Fibroblast of mammary gland (primary cell): ENCODE measurements around the gene DSG4.

Source experiments
- DNase-seq: peaks from one replicate; pipeline ENCODE4 v3.0.0-alpha.2; 2010; ENCODE audit warnings: low read depth
- H3K4me3 ChIP-seq: 2 replicates; pipeline ENCODE4 v1.5.1; 2011; ENCODE audit warnings: low read depth, mild to moderate bottlenecking, low read length, moderate library complexity; ENCODE audit not compliant: control insufficient read depth
- CTCF ChIP-seq: conservative IDR thresholded peaks from 2 replicates; pipeline ENCODE4 v1.5.1; 2011; ENCODE audit warnings: low read depth, low read length, inconsistent platforms; ENCODE audit not compliant: control insufficient read depth, insufficient read depth

Gene DSG4

DNA sequence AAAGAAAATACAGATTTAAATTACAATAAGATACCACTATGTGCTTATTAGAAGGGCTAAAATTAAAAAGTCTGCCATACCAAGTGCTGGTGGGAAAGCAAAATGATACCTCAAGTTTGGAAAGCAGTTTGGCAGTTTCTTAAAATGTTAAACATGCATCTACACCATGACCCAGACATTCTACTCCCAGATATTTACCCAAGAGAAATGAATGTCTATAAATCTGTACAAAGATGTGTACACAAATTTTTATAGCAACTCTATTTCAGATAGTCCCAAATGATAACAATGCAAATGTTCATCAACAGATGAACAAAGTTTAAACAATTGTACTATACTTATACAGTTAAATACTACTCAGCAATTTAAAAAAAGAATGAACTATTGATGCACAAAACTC lies 7.1 kb upstream of the DSG4 start:
- H3K4me3 ChIP-seq, result no peak overlapping the region
- no peak for TF ChIP-seq CTCF
- DNase-seq, result no peak

- H3K4me3 ChIP-seq, result no peak overlapping the region
- no peak for DNase-seq
- no peak for TF ChIP-seq CTCF
These were observed 4.6 kb upstream of the DSG4 start for GRCh38 chr18:31371989-31372388.

DNA sequence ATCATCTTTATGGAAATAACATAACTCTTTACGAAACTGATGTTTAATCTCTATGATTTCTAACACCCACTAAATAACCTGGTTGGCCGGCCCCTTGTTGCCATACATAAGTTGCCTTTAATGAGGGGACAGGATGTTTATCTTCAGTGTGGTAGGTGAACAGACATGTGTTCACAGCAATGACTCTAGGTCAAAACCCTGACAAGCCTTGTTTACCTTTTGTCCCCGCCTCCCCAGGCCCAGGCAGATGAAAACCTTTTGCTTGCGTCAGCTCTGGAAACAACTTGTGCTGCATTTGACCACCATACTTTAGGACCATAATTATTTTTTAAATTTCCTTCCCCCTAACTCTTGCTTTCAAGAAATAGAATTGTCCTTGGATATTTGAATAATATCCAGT lies 2.9 kb upstream of the DSG4 start:
- H3K4me3 ChIP-seq, result no peak overlapping the region
- DNase-seq, result no peak
- no peak for TF ChIP-seq CTCF

DNA sequence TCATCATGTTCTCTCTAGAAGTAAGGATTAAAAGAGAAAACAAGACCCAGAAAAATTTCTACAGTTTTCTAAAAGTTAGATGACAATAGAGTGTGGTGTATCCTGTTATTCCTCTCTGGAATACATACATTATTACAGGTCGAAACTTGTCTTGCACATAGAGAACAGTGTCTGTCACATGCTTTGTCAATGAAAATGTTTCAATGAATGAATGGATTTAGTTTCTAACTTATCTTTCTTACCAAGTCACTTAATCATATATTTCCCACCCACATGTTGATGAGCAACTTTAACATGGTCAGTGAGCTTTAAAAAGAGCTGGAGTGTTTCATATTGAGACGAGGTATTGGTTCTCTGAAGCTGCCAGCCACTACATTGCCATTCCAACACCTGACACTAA lies 4.3 kb downstream of the DSG4 start:
- DNase-seq, result no peak
- TF ChIP-seq CTCF, result no peak
- no peak overlapping the region for H3K4me3 ChIP-seq

GRCh38 chr18:31382107-31382506 lies 5.5 kb downstream of the DSG4 start:
- TF ChIP-seq CTCF, result no peak
- no peak overlapping the region for H3K4me3 ChIP-seq
- DNase-seq, result no peak

DNA sequence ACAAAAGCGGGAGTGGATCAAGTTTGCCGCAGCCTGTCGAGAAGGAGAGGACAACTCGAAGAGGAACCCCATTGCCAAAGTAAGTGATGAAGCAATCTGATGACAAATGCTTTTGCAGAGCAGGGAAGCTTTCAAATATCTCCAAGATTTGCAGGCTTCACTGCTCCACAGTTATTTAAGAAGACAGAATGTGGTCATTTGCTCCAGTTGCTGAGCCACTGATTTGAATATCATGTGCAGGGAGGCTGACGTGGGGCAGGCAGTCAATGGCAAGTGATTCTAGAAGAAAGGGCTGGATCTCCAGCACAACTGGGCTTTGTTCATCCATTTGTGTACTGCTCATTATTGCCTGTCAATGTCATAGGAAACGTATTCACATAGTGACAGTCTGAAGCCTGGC lies 10.2 kb downstream of the DSG4 start:
- no peak for TF ChIP-seq CTCF
- H3K4me3 ChIP-seq, result no peak overlapping the region
- no peak for DNase-seq

DNA sequence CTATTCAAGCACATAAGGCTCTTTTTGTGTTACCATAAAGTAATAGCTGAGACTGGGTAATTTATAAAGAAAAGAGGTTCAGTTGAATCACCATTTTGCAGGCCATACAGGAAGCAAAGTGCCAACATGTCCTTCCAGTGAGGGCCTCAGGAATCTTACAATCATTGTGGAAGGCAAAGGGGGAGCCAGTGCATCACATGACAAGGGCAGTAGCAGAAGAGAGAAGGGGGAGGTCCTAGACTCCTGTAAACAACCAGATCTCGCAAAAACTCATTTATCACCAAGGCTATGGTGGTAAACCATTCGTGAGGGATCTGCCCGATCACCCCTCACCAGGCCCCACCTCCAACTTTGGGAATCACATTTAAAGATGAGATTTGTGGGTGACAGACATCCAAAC lies 16.7 kb downstream of the DSG4 start:
- no peak for DNase-seq
- TF ChIP-seq CTCF, result no peak
- H3K4me3 ChIP-seq, result no peak overlapping the region
